Activated effector memory CD4-positive, alpha-beta T cell treated with anti-CD3 and anti-CD28 coated beads, Interleukin-2, amount 50 U/mL, for 16 hours (primary cell): ENCODE data around the gene CCL7.

Experiments
- DNase-seq: peaks from one replicate; pipeline ENCODE4 v3.0.0-alpha.2; 2020

Gene CCL7

GRCh38 chr17:34291721-34292348, 21.8 kb downstream of the CCL7 start:
- no peak for DNase-seq

GRCh38 chr17:34299027-34299426, 29.0 kb downstream of the CCL7 start:
- DNase-seq: no peak

- no peak for DNase-seq
Observed at GRCh38 chr17:34299956-34300577, 30.0 kb downstream of the CCL7 start.

GRCh38 chr17:34300652-34301370, 30.8 kb downstream of the CCL7 start:
- DNase-seq: no peak

GRCh38 chr17:34301986-34302385, 32.0 kb downstream of the CCL7 start:
- DNase-seq: no peak

GRCh38 chr17:34302636-34303035, 32.6 kb downstream of the CCL7 start:
- DNase-seq: no peak

GRCh38 chr17:34303606-34304005, 33.6 kb downstream of the CCL7 start:
- no peak for DNase-seq

- DNase-seq: no peak
Observed at GRCh38 chr17:34305061-34305460, 35.0 kb downstream of the CCL7 start.

- DNase-seq: no peak
Observed at GRCh38 chr17:34305606-34306005, 35.6 kb downstream of the CCL7 start.

GRCh38 chr17:34306466-34306865, 36.4 kb downstream of the CCL7 start:
- DNase-seq: no peak

- no peak for DNase-seq
Observed at GRCh38 chr17:34307110-34307509, 37.1 kb downstream of the CCL7 start.

GRCh38 chr17:34308371-34308770, 38.4 kb downstream of the CCL7 start:
- DNase-seq: no peak

- DNase-seq: no peak
Observed at GRCh38 chr17:34311291-34311690, 41.3 kb downstream of the CCL7 start.

GRCh38 chr17:34312080-34312479, 42.1 kb downstream of the CCL7 start:
- DNase-seq: no peak

- DNase-seq: no peak
Observed at GRCh38 chr17:34313164-34313563, 43.1 kb downstream of the CCL7 start.

- DNase-seq: no peak
Observed at GRCh38 chr17:34314279-34314678, 44.3 kb downstream of the CCL7 start.

- DNase-seq: no peak
Observed at GRCh38 chr17:34318474-34318873, 48.5 kb downstream of the CCL7 start.

GRCh38 chr17:34319039-34319483, 49.0 kb downstream of the CCL7 start, which contains the start of gene CCL8:
Gene CCL8 (plus strand): TSS chr17:34319435. CDS start chr17:34319502, 67 bp downstream.
- DNase-seq: no peak
